Mesenchymal stem cell (in vitro differentiated cells and primary cell): Measurements from ENCODE around the gene ETS1.

Experiments used
- DNase-seq: peaks from one replicate; pipeline ENCODE4 v3.0.0-alpha.2; 2013
- H2AFZ ChIP-seq: one replicate; pipeline ENCODE4 v1.6.1; 2013; ENCODE audit warnings: low read depth, mild to moderate bottlenecking, control low read depth, inconsistent platforms, low read length, moderate library complexity
- H2AK5ac ChIP-seq: 2 replicates; pipeline ENCODE4 v1.6.1; 2013; ENCODE audit warnings: low read length, moderate library complexity, mild to moderate bottlenecking, inconsistent platforms; ENCODE audit not compliant: severe bottlenecking
- H2BK120ac ChIP-seq: one replicate; pipeline ENCODE4 v1.6.1; 2013; ENCODE audit warnings: low read depth, mild to moderate bottlenecking, inconsistent platforms, low read length, moderate library complexity
- H2BK12ac ChIP-seq, 2 experiments: one replicate each; pipeline ENCODE4 v1.6.1; 2013; ENCODE audit warnings: inconsistent platforms in 2 of 2, low read length in 2 of 2, mild to moderate bottlenecking in 2 of 2, moderate library complexity in 2 of 2, control low read depth in 1 of 2
- H2BK15ac ChIP-seq: one replicate; pipeline ENCODE4 v1.6.1; 2013; ENCODE audit warnings: mild to moderate bottlenecking, low read depth, inconsistent platforms; ENCODE audit not compliant: poor library complexity, severe bottlenecking
- H2BK5ac ChIP-seq: 2 replicates; pipeline ENCODE4 v1.6.1; 2013; ENCODE audit warnings: low read depth, mild to moderate bottlenecking, low read length, control low read depth, inconsistent platforms; ENCODE audit not compliant: poor library complexity, severe bottlenecking
- H3K14ac ChIP-seq, 2 experiments: one replicate each; pipeline ENCODE4 v1.6.1; 2013; ENCODE audit warnings: inconsistent platforms in 2 of 2, low read length in 2 of 2, control low read depth in 1 of 2, mild to moderate bottlenecking in 1 of 2, moderate library complexity in 1 of 2
- H3K18ac ChIP-seq, 2 experiments: one replicate each; pipeline ENCODE4 v1.6.1; 2013; ENCODE audit warnings: inconsistent platforms in 2 of 2, low read length in 2 of 2, control low read depth in 1 of 2, low read depth in 1 of 2, mild to moderate bottlenecking in 1 of 2
- H3K23ac ChIP-seq, 2 experiments: one replicate each; pipeline ENCODE4 v1.6.1; 2013; ENCODE audit warnings: inconsistent platforms in 2 of 2, low read length in 2 of 2, mild to moderate bottlenecking in 2 of 2, moderate library complexity in 2 of 2, control low read depth in 1 of 2
- H3K27ac ChIP-seq: 2 replicates; pipeline ENCODE4 v1.5.1; 2013; ENCODE audit warnings: mild to moderate bottlenecking, moderate library complexity, low read length, control low read depth, inconsistent platforms; ENCODE audit not compliant: poor library complexity, severe bottlenecking
- H3K27me3 ChIP-seq, 2 experiments: 2 replicates each; pipeline versions ENCODE4 v1.6.1 to v1.7.0; 2013; ENCODE audit warnings: low read length in 2 of 2, mild to moderate bottlenecking in 2 of 2, moderate library complexity in 2 of 2, control low read depth in 1 of 2, inconsistent platforms in 1 of 2; ENCODE audit not compliant: control insufficient read depth in 1 of 2, insufficient read depth in 1 of 2
- H3K36me3 ChIP-seq, 2 experiments: 2 replicates each; pipeline versions ENCODE4 v1.6.1 to v1.7.0; 2013; ENCODE audit warnings: low read length in 2 of 2, control low read depth in 1 of 2, inconsistent platforms in 1 of 2, low read depth in 1 of 2, mild to moderate bottlenecking in 1 of 2; ENCODE audit not compliant: insufficient read depth in 2 of 2, control insufficient read depth in 1 of 2
- H3K4ac ChIP-seq, 2 experiments: one replicate each; pipeline ENCODE4 v1.6.1; 2013; ENCODE audit warnings: inconsistent platforms in 2 of 2, low read length in 2 of 2, mild to moderate bottlenecking in 2 of 2, moderate library complexity in 2 of 2, control low read depth in 1 of 2, low read depth in 1 of 2
- H3K4me1 ChIP-seq: 2 replicates; pipeline ENCODE4 v1.6.1; 2013; ENCODE audit warnings: low read depth, low read length, control low read depth; ENCODE audit not compliant: control insufficient read depth, insufficient read depth
- H3K4me2 ChIP-seq: 2 replicates; pipeline ENCODE4 v1.6.1; 2013; ENCODE audit warnings: low read length, mild to moderate bottlenecking, inconsistent platforms; ENCODE audit not compliant: poor library complexity, severe bottlenecking
- H3K4me3 ChIP-seq, 2 experiments: 2 replicates each; pipeline versions ENCODE4 v1.5.1 to v1.7.0; 2013; ENCODE audit warnings: low read length in 2 of 2, mild to moderate bottlenecking in 2 of 2, control low read depth in 1 of 2, low read depth in 1 of 2; ENCODE audit not compliant: insufficient read depth in 1 of 2
- H3K79me1 ChIP-seq: replicated peaks from 2 replicates; pipeline ENCODE4 v1.6.1; 2013; ENCODE audit warnings: mild to moderate bottlenecking, control low read depth, low read length, inconsistent platforms; ENCODE audit not compliant: poor library complexity, severe bottlenecking
- H3K9ac ChIP-seq: 2 replicates; pipeline ENCODE4 v1.7.0; 2013; ENCODE audit warnings: mild to moderate bottlenecking, low read length, moderate library complexity
- H3K9me3 ChIP-seq: 2 replicates; pipeline ENCODE4 v1.7.0; 2013; ENCODE audit warnings: mild to moderate bottlenecking, low read length; ENCODE audit not compliant: control insufficient read depth
- H4K8ac ChIP-seq: one replicate; pipeline ENCODE4 v1.6.1; 2013; ENCODE audit warnings: inconsistent platforms, mild to moderate bottlenecking, low read length, moderate library complexity
- H4K91ac ChIP-seq: one replicate; pipeline ENCODE4 v1.6.1; 2013; ENCODE audit warnings: mild to moderate bottlenecking, low read length, inconsistent platforms
- WGBS: methylation state at CpG from one replicate; pipeline ENCODE4 v1.1.7; 2013; ENCODE audit warnings: mixed read lengths; 5-methylcytosine and 5-hydroxymethylcytosine counted together

Gene ETS1

DNA sequence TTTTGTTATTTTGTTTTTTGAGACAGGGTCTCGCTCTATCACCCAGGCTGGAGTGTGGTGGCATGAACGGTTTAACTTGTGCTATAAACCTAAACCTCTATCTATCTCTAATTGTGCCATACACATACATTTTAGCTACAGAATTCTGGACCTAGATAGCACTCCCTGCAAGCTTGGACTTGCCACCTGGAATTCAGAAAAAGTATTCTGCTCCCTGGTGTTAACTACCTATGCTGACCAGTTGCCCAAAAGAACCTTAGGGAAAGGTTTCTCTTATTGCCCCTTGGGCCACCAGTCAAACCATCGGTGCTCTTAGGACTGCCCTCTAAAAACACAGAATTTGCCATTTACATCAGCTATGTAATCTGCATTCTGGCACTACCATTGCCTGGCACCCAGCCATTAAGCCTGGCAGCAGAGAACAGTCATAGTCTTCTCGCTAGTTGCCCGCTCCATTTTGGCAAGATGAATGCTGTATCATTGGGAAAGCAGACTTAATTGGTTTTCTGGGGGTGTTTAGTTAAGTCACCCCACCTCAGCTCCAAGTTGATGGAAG, 55.3 kb downstream of the ETS1 start:
- no peaks in the 10 kb centered on the region for H3K9me3 ChIP-seq
- H4K8ac ChIP-seq: no peak overlapping the region
- no peak overlapping the region for H2AK5ac ChIP-seq
- H3K18ac ChIP-seq: no peak overlapping the region
- no peak overlapping the region for H3K14ac ChIP-seq
- no peak overlapping the region for H2BK5ac ChIP-seq
- H3K4me1 ChIP-seq: no peaks in the 10 kb centered on the region
- H3K27ac ChIP-seq: no peak overlapping the region
- no peak overlapping the region for H2BK12ac ChIP-seq
- H4K91ac ChIP-seq: no peak overlapping the region
- 95% methylated on average over 5 of the region's 5 CpGs for WGBS
- no peak overlapping the region for H2BK120ac ChIP-seq
- no peak overlapping the region for H3K4me2 ChIP-seq
- H3K23ac ChIP-seq: no peak overlapping the region
- no peaks in the 10 kb centered on the region for H3K36me3 ChIP-seq
- H3K9ac ChIP-seq: no peak overlapping the region
- H2AFZ ChIP-seq: no peak overlapping the region
- DNase-seq: no peak
- H3K27me3 ChIP-seq: no peaks in the 10 kb centered on the region
- H3K4me3 ChIP-seq: no peak overlapping the region
- no peak overlapping the region for H2BK15ac ChIP-seq
- H3K4ac ChIP-seq: no peak overlapping the region
- H3K79me1 ChIP-seq: no peaks in the 10 kb centered on the region

DNA sequence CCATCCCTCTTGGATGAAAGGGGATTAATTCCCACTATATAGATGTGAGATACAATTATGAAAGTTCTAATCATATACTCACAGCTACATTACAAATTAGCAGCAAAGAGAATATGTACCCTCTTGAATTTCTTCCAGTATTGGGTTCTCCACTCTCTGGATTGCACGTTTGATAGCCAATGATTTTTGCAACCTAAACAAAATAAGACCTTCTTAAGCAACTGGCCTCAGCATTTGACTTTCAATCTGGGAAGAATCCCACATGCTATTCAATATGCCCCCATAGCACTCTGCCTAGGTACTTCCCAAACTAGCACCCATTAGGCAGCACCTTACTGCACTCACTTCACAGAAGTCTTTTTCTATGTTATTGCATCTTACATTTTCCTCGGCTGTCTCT, 55.8 kb downstream of the ETS1 start:
- Histone ChIP-seq H3K4me1 (no peaks in the 10 kb centered on the region), H4K8ac (no peak overlapping the region), H3K9ac (no peak overlapping the region), H2AK5ac (no peak overlapping the region), H3K14ac (no peak overlapping the region), H2BK15ac (no peak overlapping the region), H3K23ac (no peak overlapping the region), H2BK120ac (no peak overlapping the region), H4K91ac (no peak overlapping the region), H2BK12ac (no peak overlapping the region), H3K4ac (no peak overlapping the region), H2BK5ac (no peak overlapping the region), H3K9me3 (no peaks in the 10 kb centered on the region), H3K4me3 (no peak overlapping the region), H2AFZ (no peak overlapping the region), H3K27me3 (no peaks in the 10 kb centered on the region), H3K36me3 (no peaks in the 10 kb centered on the region), H3K79me1 (no peaks in the 10 kb centered on the region), H3K18ac (no peak overlapping the region), H3K27ac (no peak overlapping the region), H3K4me2 (no peak overlapping the region)
- 94% methylated on average over 1 of the region's 2 CpGs for WGBS
- no peak for DNase-seq

DNA sequence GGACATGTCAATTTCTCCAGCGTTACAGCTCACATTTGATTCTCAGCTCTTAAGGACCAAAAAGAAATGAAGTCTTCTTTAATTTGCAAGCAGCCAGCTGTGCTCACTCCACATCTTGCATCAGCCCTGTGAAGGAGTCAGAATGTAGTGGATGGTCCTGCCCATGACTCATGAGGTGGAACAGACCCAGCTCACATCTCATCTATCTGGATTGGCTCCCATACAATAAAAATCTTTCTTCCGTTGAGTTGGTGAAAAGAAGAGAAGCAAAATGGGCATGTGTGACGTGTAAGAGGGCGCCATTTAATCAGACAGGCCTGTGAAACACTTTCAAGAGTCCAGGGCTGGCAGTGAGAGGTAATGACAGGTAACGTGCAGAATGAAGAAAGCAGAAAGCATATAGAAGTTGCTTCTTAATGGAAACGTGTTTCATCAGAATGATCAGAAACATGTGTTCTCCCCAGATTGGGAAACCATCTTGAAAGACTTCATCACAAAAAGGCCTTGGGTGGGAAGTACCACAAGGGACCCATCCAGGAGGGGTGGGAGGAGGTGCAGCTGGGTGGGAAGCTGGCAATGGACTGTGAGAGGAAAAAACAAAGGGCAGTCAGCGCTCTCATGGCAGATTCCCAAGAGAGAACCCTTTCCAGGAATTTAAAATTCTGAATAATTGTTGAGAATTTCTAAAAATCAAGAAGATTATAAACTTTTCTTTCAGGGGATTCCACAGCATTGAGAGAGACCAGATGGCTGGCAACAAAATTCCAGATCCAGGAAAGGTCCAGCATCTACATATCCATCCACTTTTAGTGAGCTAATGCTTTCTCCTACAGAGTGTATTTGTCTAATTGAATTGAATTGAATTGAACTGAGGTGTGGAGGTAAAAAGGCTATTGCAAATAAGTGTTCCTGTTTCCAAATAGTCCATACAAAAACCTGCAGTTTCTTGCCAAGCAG, 57.0 kb downstream of the ETS1 start:
- H3K14ac ChIP-seq: no peak overlapping the region
- no peaks in the 10 kb centered on the region for H3K4me1 ChIP-seq
- no peaks in the 10 kb centered on the region for H3K9me3 ChIP-seq
- H2AK5ac ChIP-seq: no peak overlapping the region
- peak overlapping the region in 1 of 2 experiments; percentile 62 for H2BK12ac ChIP-seq
- H4K91ac ChIP-seq: no peak overlapping the region
- H2BK120ac ChIP-seq: no peak overlapping the region
- no peak overlapping the region for H2BK15ac ChIP-seq
- no peaks in the 10 kb centered on the region for H3K36me3 ChIP-seq
- H3K4me3 ChIP-seq: peak overlapping the region in 1 of 2 experiments; percentile 40
- H3K9ac ChIP-seq: peak overlapping the region; percentile 73
- peak; percentile 82 for DNase-seq
- H2AFZ ChIP-seq: no peak overlapping the region
- WGBS: 89% methylated on average over 6 of the region's 7 CpGs
- H3K79me1 ChIP-seq: no peaks in the 10 kb centered on the region
- H3K4ac ChIP-seq: no peak overlapping the region
- no peak overlapping the region for H3K18ac ChIP-seq
- H3K27me3 ChIP-seq: no peaks in the 10 kb centered on the region
- no peak overlapping the region for H2BK5ac ChIP-seq
- H3K4me2 ChIP-seq: no peak overlapping the region
- no peak overlapping the region for H3K23ac ChIP-seq
- no peak overlapping the region for H4K8ac ChIP-seq
- no peak overlapping the region for H3K27ac ChIP-seq

DNA sequence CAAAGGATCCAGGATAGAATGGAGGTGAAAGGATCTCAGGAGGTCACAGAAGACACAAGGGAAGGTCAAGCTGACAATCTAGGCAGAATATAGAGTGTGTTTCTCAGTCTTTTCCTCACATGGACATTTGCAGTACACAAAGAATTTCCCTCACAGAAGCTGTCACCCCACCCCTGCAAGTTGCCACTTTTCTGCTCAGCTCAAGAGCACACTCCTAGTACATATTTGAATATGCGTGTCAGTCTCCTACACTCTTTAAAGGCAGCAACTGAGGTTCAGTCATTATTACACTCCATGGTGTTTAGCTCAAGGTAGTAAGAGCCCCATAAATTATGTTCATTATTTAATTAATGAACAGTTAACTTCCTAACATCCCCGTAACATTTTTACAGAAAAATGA, 59.1 kb downstream of the ETS1 start:
- Histone ChIP-seq H2AK5ac (no peak overlapping the region), H2AFZ (no peak overlapping the region), H3K4me2 (no peak overlapping the region), H3K4me1 (peaks cover 2% of the 10 kb centered on the region), H2BK15ac (no peak overlapping the region), H4K91ac (no peak overlapping the region), H3K27ac (no peak overlapping the region), H2BK12ac (no peak overlapping the region), H3K27me3 (no peaks in the 10 kb centered on the region), H3K9ac (no peak overlapping the region), H3K36me3 (no peaks in the 10 kb centered on the region), H3K4ac (no peak overlapping the region), H3K14ac (no peak overlapping the region), H3K23ac (no peak overlapping the region), H3K18ac (no peak overlapping the region), H2BK120ac (no peak overlapping the region), H3K79me1 (peaks cover 1% of the 10 kb centered on the region), H2BK5ac (no peak overlapping the region), H3K9me3 (no peaks in the 10 kb centered on the region), H4K8ac (no peak overlapping the region), H3K4me3 (no peak overlapping the region)
- WGBS: 93% methylated on average over 2 of the region's 2 CpGs
- DNase-seq: no peak
